HK-2 (cell line): Measurements from ENCODE around the gene SPHK2.
"Not testable (repeated sequence)": the region's sequence is repeated elsewhere in the genome, so short reads cannot be mapped to it uniquely, and the experiment has no call there.

ENCODE experiments used
- DNase-seq: peaks from one replicate; pipeline ENCODE4 v3.0.0-alpha.2; 2018; ENCODE audit not compliant: unreplicated experiment

Gene SPHK2

GRCh38 chr19:48636859-48637448 is 17.6 kb downstream of the SPHK2 start, which contains the start of gene DBP:
Gene DBP (minus strand): TSS chr19:48637379. CDS start chr19:48636994, 385 bp downstream.
- DNase-seq, result peak; percentile 58

- peak; percentile 98 for DNase-seq
Observed at GRCh38 chr19:48637449-48637947, 18.2 kb downstream of the SPHK2 start.

GRCh38 chr19:48637948-48638830 is 18.9 kb downstream of the SPHK2 start:
- DNase-seq, result peak; percentile 86

GRCh38 chr19:48638831-48639381 is 19.6 kb downstream of the SPHK2 start:
- no peak for DNase-seq

- DNase-seq, result no peak
Observed at GRCh38 chr19:48639483-48640375, 20.4 kb downstream of the SPHK2 start.

GRCh38 chr19:48641850-48642249 is 22.5 kb downstream of the SPHK2 start:
- DNase-seq, result no peak

GRCh38 chr19:48642862-48643261 is 23.6 kb downstream of the SPHK2 start:
- DNase-seq, result no peak

- DNase-seq, result no peak
Observed at GRCh38 chr19:48644355-48644754, 25.0 kb downstream of the SPHK2 start.

- DNase-seq, result peak; percentile 61
Observed at GRCh38 chr19:48644839-48645619, 25.7 kb downstream of the SPHK2 start.

- DNase-seq, result no peak
Observed at GRCh38 chr19:48645620-48646000, 26.3 kb downstream of the SPHK2 start.

GRCh38 chr19:48646001-48646721 is 26.9 kb downstream of the SPHK2 start, which contains the start of gene CA11:
Gene CA11 (minus strand): TSS chr19:48646187. CDS start chr19:48645632, 555 bp downstream.
- peak; percentile 87 for DNase-seq

GRCh38 chr19:48646722-48647216 is 27.5 kb downstream of the SPHK2 start:
- DNase-seq, result no peak

GRCh38 chr19:48648134-48648533 is 28.8 kb downstream of the SPHK2 start:
- no peak for DNase-seq

- DNase-seq, result no peak
Observed at GRCh38 chr19:48650974-48651682, 31.8 kb downstream of the SPHK2 start.

- DNase-seq, result no peak
Observed at GRCh38 chr19:48651683-48652048, 32.4 kb downstream of the SPHK2 start.

GRCh38 chr19:48654299-48655059 is 35.2 kb downstream of the SPHK2 start:
- DNase-seq, result no peak

GRCh38 chr19:48656840-48657474 is 37.7 kb downstream of the SPHK2 start:
- DNase-seq, result no peak

- DNase-seq, result not testable (repeated sequence)
Observed at GRCh38 chr19:48657828-48658227, 38.5 kb downstream of the SPHK2 start.
